Sigmoid colon (tissue), 4 donors: ENCODE data around the gene FXR2.

Experiments
- CTCF ChIP-seq, 4 experiments: fragments of 450-650 bp in 3 of 4; fragments of 200-600 bp in 1 of 4; IDR thresholded peaks; one replicate each; pipeline ENCODE4 v1.5.1; 2016 to 2019; ENCODE audit warnings: antibody characterized with exemption in 4 of 4, mild to moderate bottlenecking in 3 of 4, moderate library complexity in 2 of 4
- POLR2AphosphoS5 ChIP-seq, 4 donors: sonication (generic); formaldehyde crosslinking; IDR thresholded peaks; one replicate each; pipeline ENCODE4 v1.6.1; 2017; ENCODE audit warnings: antibody characterized with exemption in 4 of 4

GRCh38 chr17:7579834-7580603 lies 34.7 kb downstream of the FXR2 start:
- no peak for TF ChIP-seq CTCF (IDR thresholded peaks at IDR 0.05)
- no peak for TF ChIP-seq POLR2AphosphoS5 (IDR thresholded peaks at IDR 0.05)
